Activated naive CD4-positive, alpha-beta T cell treated with anti-CD3 and anti-CD28 coated beads for 36 hours (primary cell): ENCODE results near the gene LSM3. TPM values are rescaled to one million over a fixed set of nuclear protein-coding genes. Genes with fewer than 3 reads are reported as not detected.
"Not testable (repeated sequence)": the region's sequence is repeated elsewhere in the genome, so short reads cannot be mapped to it uniquely, and the experiment has no call there.

ENCODE experiments used
- CTCF ChIA-PET: fragments of 350-600 bp; sonication (Branson Sonifier 250); formaldehyde crosslinking; loops from one replicate; lab custom pipeline; 2021; ENCODE audit warnings: antibody characterized with exemption; lab: Charles Lee
- DNase-seq: peaks from one replicate; pipeline ENCODE4 v3.0.0-alpha.2; 2020
- H3K27ac Mint-ChIP-seq: one replicate; pipeline ENCODE4 v1.8.0; 2021; ENCODE audit warnings: mild to moderate bottlenecking, mixed read lengths
- H3K27me3 Mint-ChIP-seq: one replicate; pipeline ENCODE4 v1.8.0; 2021; ENCODE audit warnings: low read depth, mixed read lengths
- H3K36me3 Mint-ChIP-seq: one replicate; pipeline ENCODE4 v1.8.0; 2021; ENCODE audit warnings: low read depth, mixed read lengths
- H3K4me1 Mint-ChIP-seq: one replicate; pipeline ENCODE4 v1.8.0; 2021; ENCODE audit warnings: low read depth, mixed read lengths
- H3K4me3 Mint-ChIP-seq: one replicate; pipeline ENCODE4 v1.8.0; 2021; ENCODE audit warnings: mild to moderate bottlenecking, moderate library complexity, mixed read lengths
- H3K9me3 Mint-ChIP-seq: one replicate; pipeline ENCODE4 v1.8.0; 2021; ENCODE audit warnings: mixed read lengths
- intact Hi-C: fragments of 100-400 bp; cut with micrococcal nuclease; formaldehyde crosslinking; loops from one replicate; pipeline ENCODE4 v1.15.1; 2023
- total RNA-seq, 2 experiments: library from RNA; stranded (reverse); gene quantifications; one replicate each; pipeline ENCODE4 v1.2.3, GENCODE V29; 2021

Gene LSM3
- total RNA-seq, 2 experiments from 2014 or later = 26.1 to 26.2 TPM

DNA sequence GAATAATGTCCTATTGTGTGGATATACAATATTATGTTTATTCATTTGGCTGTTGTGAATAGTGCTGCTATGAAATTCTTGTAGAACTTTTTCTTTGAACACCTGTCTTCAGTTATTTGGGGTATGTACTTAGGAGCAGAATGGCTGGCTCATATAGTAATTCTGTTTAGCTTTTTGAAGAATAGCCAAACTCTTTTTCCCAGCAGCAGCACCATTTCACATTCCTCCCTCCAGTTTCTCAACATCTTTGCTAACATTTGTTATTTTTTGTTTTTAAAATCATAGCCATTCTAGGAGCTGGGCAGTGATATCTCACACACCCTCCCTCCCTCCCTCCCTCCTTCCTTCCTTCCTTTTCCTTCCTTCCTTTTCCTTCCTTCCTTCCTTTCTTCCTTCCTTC lies 39.7 kb downstream of the LSM3 start:
- no peaks in the 10 kb centered on the region for H3K4me1 Mint-ChIP-seq
- intact Hi-C loops = no loop called here
- H3K36me3 Mint-ChIP-seq = peaks cover 3% of the 10 kb centered on the region

DNA sequence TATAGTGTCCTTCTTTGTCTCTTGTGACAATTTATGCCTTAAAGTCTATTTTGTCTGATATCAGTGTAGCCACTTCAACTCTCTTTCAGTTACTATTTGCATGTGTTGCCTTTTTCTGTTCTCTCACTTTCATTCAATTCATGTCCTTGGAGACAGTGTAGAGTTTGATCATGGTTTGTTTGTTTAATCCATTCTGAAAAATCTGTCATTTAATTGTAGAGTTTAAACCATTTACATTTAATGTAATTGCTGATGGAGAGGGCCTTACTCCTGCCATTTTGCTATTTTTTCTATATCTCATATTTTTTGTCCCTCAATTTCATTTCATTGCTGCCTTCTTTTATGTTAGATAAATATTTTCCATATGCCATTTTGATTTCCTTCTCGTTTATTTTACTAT lies 42.3 kb downstream of the LSM3 start:
- H3K4me3 Mint-ChIP-seq = no peak overlapping the region
- H3K27ac Mint-ChIP-seq = no peak overlapping the region
- H3K9me3 Mint-ChIP-seq = peaks cover 15% of the 10 kb centered on the region
- peaks cover 2% of the 10 kb centered on the region for H3K27me3 Mint-ChIP-seq
- H3K4me1 Mint-ChIP-seq = peaks cover 2% of the 10 kb centered on the region
- H3K36me3 Mint-ChIP-seq = peaks cover 3% of the 10 kb centered on the region
- intact Hi-C loops = no loop called here
- CTCF ChIA-PET = interaction anchor here (1.5 kb wide), 1 partner anchor 18 kb away, joined by 3 read pairs; no protein-coding TSS in a partner anchor
- no peak for DNase-seq

More for the DNA sequence above, 39.7 kb downstream of the LSM3 start:
- no peak overlapping the region for H3K4me3 Mint-ChIP-seq
- H3K27me3 Mint-ChIP-seq = no peaks in the 10 kb centered on the region
- CTCF ChIA-PET = interaction anchor here (0.8 kb wide), 1 partner anchor 15 kb away, joined by 3 read pairs; no protein-coding TSS in a partner anchor
- no peak for DNase-seq
- H3K9me3 Mint-ChIP-seq = peaks cover 15% of the 10 kb centered on the region
- H3K27ac Mint-ChIP-seq = no peak overlapping the region

DNA sequence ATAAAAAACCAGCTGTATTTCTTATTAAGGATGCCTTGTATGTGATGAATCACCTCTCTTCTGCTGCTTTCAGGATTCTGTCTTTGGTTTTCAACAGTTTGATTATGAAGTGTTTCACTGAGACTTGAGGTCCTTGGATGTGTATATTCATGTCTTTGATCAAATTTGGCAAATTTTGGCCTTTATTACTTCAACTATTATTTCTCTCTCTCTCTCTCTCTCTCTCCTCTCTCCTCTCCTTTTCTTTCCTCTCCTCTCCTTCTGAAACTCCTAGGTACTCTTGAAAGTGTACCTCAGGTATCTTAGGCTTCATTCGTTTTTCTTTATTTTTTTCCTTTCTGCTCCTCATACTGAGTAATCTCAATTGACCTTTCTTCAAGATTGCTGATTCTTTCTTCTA lies 43.3 kb downstream of the LSM3 start:
- H3K4me1 Mint-ChIP-seq = peaks cover 2% of the 10 kb centered on the region
- H3K27me3 Mint-ChIP-seq = peaks cover 7% of the 10 kb centered on the region
- no peak overlapping the region for H3K4me3 Mint-ChIP-seq
- H3K36me3 Mint-ChIP-seq = peaks cover 3% of the 10 kb centered on the region
- no peak overlapping the region for H3K27ac Mint-ChIP-seq
- CTCF ChIA-PET = interaction anchor here (0.6 to 0.7 kb wide), 2 partner anchors 71 to 466 kb away, joined by 3 read pairs; no protein-coding TSS in a partner anchor
- H3K9me3 Mint-ChIP-seq = peaks cover 15% of the 10 kb centered on the region
- no peak for DNase-seq
- intact Hi-C loops = no loop called here

DNA sequence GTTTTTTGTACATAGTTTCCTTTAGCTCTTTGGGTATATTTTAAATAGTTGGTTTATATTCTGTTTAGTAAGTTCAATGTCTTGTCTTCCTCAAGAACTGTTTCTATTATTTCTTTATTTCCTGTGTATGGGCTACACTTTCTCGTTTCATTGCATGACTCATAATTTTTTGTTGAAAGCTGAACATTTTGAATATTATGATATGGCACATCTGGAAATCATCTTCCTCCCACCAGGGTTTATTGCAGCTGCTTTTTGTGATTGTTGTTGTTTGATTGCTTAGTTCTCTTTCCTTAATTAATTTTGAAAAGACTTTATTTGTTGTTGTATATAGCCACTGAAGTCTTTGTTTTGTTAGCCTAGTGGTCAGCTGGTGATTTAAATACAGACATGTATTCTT lies 43.8 kb downstream of the LSM3 start:
- Mint-ChIP-seq H3K27ac (no peak overlapping the region), H3K4me1 (peaks cover 2% of the 10 kb centered on the region), H3K4me3 (no peak overlapping the region), H3K9me3 (peaks cover 15% of the 10 kb centered on the region), H3K27me3 (peaks cover 7% of the 10 kb centered on the region), H3K36me3 (peaks cover 3% of the 10 kb centered on the region)
- no peak for DNase-seq
- intact Hi-C loops = no loop called here
- CTCF ChIA-PET = interaction anchor here (0.6 kb wide), 1 partner anchor 70 kb away, joined by 3 read pairs; no protein-coding TSS in a partner anchor

DNA sequence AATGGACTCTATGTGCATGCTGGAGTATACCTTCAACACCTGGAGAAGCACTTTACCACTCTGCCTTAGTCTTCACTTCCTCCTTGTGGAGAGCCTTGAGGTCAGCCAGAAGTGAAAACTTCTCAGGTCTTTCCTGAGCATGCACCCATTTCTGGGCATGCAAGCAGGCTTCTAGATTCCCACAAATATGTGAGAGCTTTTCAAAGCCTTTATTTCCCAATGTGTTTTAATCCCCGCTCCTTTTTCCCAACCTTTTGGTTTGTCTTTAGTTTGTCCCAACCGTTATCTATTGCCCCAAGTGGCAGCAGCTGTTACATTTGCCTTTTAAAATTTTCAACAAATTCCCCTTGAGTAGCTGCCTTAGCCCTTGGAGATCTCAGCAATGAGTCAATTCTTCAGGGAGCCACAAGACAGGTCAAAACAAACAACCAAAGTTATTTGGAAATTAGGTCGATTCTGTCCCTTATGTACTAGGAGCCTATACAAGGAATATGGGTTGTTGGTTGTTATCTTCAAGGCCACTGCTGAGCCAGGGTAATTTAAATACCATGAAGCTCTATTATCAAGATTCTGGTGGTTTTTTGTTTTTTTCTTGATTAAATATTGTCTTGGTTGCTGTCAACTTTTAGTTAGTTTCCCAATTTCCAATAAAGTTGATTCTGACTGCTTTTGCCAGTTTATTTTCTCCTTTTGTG lies 44.4 kb downstream of the LSM3 start:
- Mint-ChIP-seq H3K27ac (no peak overlapping the region), H3K9me3 (peaks cover 15% of the 10 kb centered on the region), H3K4me3 (no peak overlapping the region), H3K36me3 (peaks cover 3% of the 10 kb centered on the region), H3K27me3 (peaks cover 7% of the 10 kb centered on the region), H3K4me1 (peaks cover 2% of the 10 kb centered on the region)
- DNase-seq = no peak
- CTCF ChIA-PET = no interaction called here
- intact Hi-C loops = no loop called here

DNA sequence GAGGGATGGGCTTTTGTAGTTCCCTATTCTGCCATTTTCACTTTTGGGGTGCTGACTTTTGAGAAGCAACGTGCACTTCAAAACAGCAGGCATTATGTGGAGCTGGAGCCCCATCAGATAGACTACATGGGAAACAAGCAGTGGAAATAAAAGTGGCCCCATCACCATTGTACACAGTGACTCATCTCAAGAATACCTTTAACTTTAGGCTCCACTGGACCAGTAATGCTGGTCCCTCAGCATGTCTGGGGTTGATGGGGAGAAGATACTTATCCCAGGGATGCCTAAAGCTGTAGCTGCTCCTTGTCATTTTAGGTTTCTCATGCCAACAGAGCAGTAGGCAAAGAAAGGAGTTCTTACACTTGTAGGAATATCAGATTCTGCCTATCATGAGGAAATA lies 45.0 kb downstream of the LSM3 start:
- intact Hi-C loops = no loop called here
- no peak overlapping the region for H3K27ac Mint-ChIP-seq
- H3K36me3 Mint-ChIP-seq = peaks cover 3% of the 10 kb centered on the region
- peaks cover 7% of the 10 kb centered on the region for H3K27me3 Mint-ChIP-seq
- H3K4me1 Mint-ChIP-seq = peaks cover 2% of the 10 kb centered on the region
- H3K4me3 Mint-ChIP-seq = no peak overlapping the region
- CTCF ChIA-PET = no interaction called here
- peaks cover 15% of the 10 kb centered on the region for H3K9me3 Mint-ChIP-seq
- no peak for DNase-seq

DNA sequence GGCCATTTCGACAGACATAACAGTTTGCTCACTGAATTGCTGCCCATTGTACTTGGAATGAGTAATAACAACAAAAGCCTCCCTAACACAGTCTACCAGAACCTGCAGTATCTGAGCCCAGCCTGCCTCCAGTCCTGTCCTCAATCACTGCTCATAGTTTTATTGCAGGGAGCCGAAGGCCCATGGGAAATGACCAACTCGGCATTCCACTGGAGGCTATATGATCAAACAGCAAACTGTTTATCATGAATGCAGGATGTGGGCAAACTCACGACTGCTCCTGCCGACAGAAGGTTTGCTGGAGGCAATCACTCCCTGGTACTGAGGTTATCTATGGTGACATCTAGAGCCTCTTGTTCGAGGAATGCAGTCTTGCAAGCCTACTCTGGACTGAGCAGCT lies 46.3 kb downstream of the LSM3 start:
- Mint-ChIP-seq H3K27ac (no peak overlapping the region), H3K4me3 (no peak overlapping the region), H3K4me1 (peaks cover 2% of the 10 kb centered on the region), H3K9me3 (peaks cover 15% of the 10 kb centered on the region), H3K36me3 (peaks cover 3% of the 10 kb centered on the region), H3K27me3 (peaks cover 7% of the 10 kb centered on the region)
- intact Hi-C loops = no loop called here
- DNase-seq = no peak
- CTCF ChIA-PET = no interaction called here

DNA sequence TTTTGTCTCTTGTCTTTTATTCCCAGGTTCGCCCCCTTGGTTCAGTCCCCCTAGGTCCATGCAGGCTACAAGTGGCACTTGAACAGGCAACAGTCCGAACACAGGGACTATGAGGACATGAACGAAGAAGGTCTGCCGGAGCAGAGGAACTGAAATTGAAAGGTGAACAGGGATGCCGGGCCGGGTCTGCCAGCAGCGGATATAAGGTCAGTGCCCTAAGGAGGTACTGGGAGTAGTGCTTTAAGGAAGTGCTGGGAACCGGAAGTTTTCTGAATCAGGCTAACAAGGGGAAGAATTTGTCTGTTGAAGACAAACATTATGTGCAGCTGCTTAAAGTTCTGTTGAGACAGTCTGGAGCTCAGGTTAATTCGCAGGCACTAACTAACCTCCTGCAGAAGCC lies 46.8 kb downstream of the LSM3 start:
- H3K36me3 Mint-ChIP-seq = peaks cover 3% of the 10 kb centered on the region
- CTCF ChIA-PET = no interaction called here
- intact Hi-C loops = no loop called here

DNA sequence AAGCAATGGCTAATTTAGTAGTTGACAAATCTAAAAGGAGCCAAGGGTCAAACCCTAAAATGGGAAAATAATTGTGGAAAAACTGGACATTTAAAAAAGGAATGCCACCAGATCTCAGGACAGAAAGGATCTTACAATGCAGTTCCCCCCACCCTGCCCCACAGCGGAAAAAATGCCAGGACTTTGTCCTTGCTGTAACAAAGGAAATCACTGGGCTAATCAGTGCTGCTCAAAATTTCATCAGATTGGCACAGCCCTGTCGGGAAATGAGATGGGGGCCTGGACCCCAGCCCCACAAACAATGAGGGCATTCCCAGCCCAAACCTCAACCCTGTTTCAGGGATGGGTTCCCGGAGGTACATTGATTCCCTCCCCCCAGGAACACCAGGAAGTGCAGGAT lies 47.7 kb downstream of the LSM3 start:
- H3K27me3 Mint-ChIP-seq, H3K4me3 Mint-ChIP-seq, DNase-seq, H3K9me3 Mint-ChIP-seq, H3K36me3 Mint-ChIP-seq, intact Hi-C loops, H3K4me1 Mint-ChIP-seq, H3K27ac Mint-ChIP-seq, CTCF ChIA-PET: not testable (repeated sequence)

More for the DNA sequence above, 46.8 kb downstream of the LSM3 start:
- peaks cover 7% of the 10 kb centered on the region for H3K27me3 Mint-ChIP-seq
- peaks cover 15% of the 10 kb centered on the region for H3K9me3 Mint-ChIP-seq
- H3K4me1 Mint-ChIP-seq = peaks cover 2% of the 10 kb centered on the region
- no peak overlapping the region for H3K27ac Mint-ChIP-seq
- H3K4me3 Mint-ChIP-seq = no peak overlapping the region
- no peak for DNase-seq

DNA sequence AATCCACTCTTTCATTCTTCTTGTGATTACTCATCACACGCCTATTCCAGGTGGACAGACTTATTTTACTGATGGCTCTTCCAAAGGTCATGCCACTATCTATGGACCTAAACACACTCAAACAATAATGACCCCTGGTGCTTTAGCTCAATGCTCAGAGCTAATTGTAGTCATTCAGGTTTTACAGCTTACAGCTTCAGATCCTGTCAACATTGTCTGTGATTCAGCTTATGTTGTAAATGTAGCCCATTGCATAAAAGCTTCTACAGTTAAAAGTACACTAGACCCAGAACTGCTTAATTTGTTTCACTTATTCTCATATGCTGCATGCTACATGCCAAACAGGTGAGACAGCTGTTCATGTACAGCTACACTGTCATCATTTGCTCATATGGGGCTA lies 49.2 kb downstream of the LSM3 start:
- peaks cover 1% of the 10 kb centered on the region for H3K36me3 Mint-ChIP-seq
- intact Hi-C loops = no loop called here
- no peak for DNase-seq
- H3K27me3 Mint-ChIP-seq = peaks cover 14% of the 10 kb centered on the region
- H3K4me3 Mint-ChIP-seq = no peak overlapping the region
- no peaks in the 10 kb centered on the region for H3K9me3 Mint-ChIP-seq
- no peak overlapping the region for H3K27ac Mint-ChIP-seq
- CTCF ChIA-PET = interaction anchor here (0.6 to 1.3 kb wide), 2 partner anchors 24 to 771 kb away, joined by 4 to 5 read pairs; no protein-coding TSS in a partner anchor
- peaks cover 6% of the 10 kb centered on the region for H3K4me1 Mint-ChIP-seq

DNA sequence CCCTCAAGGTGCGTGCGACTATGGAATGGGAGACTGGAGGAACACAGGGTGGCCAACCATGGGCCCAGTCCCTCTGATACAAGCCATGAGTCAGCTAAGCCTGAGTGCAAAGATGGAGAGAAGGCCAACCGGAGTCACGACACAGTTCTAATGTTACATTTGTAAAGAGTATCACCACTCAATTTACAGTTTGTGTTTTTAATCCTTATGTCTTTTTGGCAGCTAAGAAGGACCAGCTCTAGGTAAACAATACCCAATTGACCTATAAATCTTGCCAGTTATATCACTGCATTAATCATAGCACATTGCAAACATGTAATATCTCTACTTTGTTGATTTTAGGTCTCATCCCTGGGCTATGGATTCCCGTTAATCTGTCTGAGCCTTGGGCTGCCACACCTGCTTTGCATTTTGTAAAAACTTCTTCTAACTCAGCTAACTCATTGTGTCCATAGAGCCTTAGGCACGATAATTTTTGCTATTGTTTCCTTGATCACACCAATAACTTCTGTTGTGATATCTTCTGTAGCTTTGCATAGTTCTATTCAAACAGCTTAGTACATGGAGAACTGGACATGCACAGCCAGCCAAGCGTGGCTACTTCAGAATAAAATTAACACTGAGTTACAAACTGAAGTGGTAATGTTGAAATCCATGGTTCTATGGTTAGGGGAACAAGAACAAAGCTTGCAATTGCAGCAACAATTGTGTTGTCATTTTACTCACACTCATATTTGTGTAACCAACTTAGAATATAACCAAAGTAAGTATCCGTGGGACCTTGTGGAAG lies 50.3 kb downstream of the LSM3 start:
- CTCF ChIA-PET = interaction anchor here (0.7 to 2.1 kb wide), 3 partner anchors 10 to 25 kb away, joined by 3 to 6 read pairs (median 5); no protein-coding TSS in a partner anchor
- peaks cover 20% of the 10 kb centered on the region for H3K27me3 Mint-ChIP-seq
- intact Hi-C loops = no loop called here

DNA sequence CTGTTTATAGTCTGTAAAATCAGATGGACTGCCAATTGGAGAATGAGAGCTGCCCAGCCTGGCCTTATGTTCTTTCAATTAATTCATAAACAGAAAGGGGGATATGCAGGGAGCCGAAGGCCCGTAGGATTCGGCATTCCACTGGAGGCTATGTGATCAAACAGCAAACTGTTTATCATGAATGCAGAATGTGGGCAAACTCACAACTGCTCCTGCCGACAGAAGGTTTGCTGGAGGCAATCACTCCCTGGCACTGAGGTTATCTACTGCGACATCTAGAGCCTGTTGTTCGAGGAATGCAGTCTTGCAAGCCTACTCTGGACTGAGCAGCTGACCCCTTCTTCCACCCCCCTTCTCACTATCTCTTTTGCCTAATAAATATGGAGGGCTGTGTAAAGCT lies 51.1 kb downstream of the LSM3 start:
- CTCF ChIA-PET = interaction anchor here (0.7 to 2.1 kb wide), 2 partner anchors 10 to 26 kb away, joined by 3 to 6 read pairs; no protein-coding TSS in a partner anchor
- H3K4me3 Mint-ChIP-seq, H3K36me3 Mint-ChIP-seq, H3K27ac Mint-ChIP-seq, H3K9me3 Mint-ChIP-seq, DNase-seq, intact Hi-C loops, H3K4me1 Mint-ChIP-seq: not testable (repeated sequence)
- H3K27me3 Mint-ChIP-seq = peaks cover 21% of the 10 kb centered on the region

More for the DNA sequence above, 50.3 kb downstream of the LSM3 start:
- Mint-ChIP-seq H3K4me3 (no peak overlapping the region), H3K36me3 (peaks cover 4% of the 10 kb centered on the region), H3K9me3 (peaks cover 4% of the 10 kb centered on the region), H3K27ac (no peak overlapping the region), H3K4me1 (peaks cover 7% of the 10 kb centered on the region)
- no peak for DNase-seq
